ENCODE results near the gene KCNK16. TPM values are rescaled to one million over a fixed set of nuclear protein-coding genes. Genes with fewer than 3 reads are reported as not detected.

The KCNK16 gene
- polyA plus RNA-seq, 3 donors, result not detected

DNA sequence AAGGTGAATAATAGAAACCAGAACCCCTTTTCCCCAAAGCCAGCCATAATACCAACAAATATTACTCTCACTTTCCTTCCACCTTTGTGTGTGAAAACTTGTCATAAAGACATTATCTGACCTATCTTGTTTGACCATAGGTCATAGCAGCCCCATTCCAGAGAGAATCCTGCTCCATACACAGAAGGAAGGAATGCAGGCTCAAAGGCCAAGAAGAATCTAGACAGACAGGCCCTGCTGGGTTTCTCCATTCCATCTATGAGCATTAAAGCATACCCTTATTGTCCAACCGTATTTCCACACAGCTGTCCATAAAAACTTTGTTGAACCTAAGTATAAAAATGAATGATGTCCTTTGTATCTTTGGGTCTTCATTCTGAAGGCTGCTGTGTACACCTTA, 52.5 kb downstream of the KCNK16 start:
- no peak overlapping the region for H3K27ac Mint-ChIP-seq
- Histone ChIP-seq H4K20me1 (ENCODE audit: insufficient read depth, low read length) (no peaks in the 10 kb centered on the region), H3K36me3 (replicated peaks in 1 of 2; ENCODE audit: control insufficient read depth in 1 of 2, insufficient read depth in 2 of 2, low read length in 2 of 2) (no peaks in the 10 kb centered on the region), H3K4me1 (ENCODE audit: control insufficient read depth in 1 of 2, insufficient read depth in 2 of 2, low read length in 2 of 2) (no peaks in the 10 kb centered on the region), H3K9ac (ENCODE audit: insufficient read depth, low read length, poor library complexity, severe bottlenecking) (no peak overlapping the region), H3K4me3 (replicated peaks in 1 of 3; ENCODE audit: low read depth in 2 of 3, low read length in 3 of 3) (no peak overlapping the region), H2AFZ (ENCODE audit: insufficient read depth, low read depth, low read length, poor library complexity, severe bottlenecking) (no peak overlapping the region), H3K79me2 (ENCODE audit: insufficient read depth, low read length) (no peaks in the 10 kb centered on the region), H3K9me3 (replicated peaks in 1 of 2; ENCODE audit: control insufficient read depth in 1 of 2, insufficient read depth in 1 of 2, low read length in 2 of 2) (no peaks in the 10 kb centered on the region), H3K4me2 (replicated peaks; ENCODE audit: extremely low read depth, low read length, poor library complexity, severe bottlenecking) (no peak overlapping the region), H3K27ac (ENCODE audit: low read depth in 1 of 2, low read length in 2 of 2) (no peak overlapping the region), H3K27me3 (ENCODE audit: control insufficient read depth in 2 of 2, insufficient read depth in 2 of 2, low read length in 2 of 2) (no peaks in the 10 kb centered on the region)
- TF ChIP-seq CTCF (IDR thresholded peaks at IDR 0.05), result no peak
- H3K36me3 Mint-ChIP-seq, result no peaks in the 10 kb centered on the region
- H3K9me3 Mint-ChIP-seq, result peaks cover 0 to 3% (median 0%) of the 10 kb centered on the region in 7 donors
- intact Hi-C loops (cut with micrococcal nuclease), result no loop called here
- no peak for DNase-seq
- no peak overlapping the region for H3K4me3 Mint-ChIP-seq
- WGBS (ENCODE audit: insufficient coverage), result no CpG with 5 or more reads among the region's 1 CpG
- H3K4me1 Mint-ChIP-seq, result peaks cover 5% of the 10 kb centered on the region
- peaks cover 1 to 3% (median 3%) of the 10 kb centered on the region in 3 donors for H3K27me3 Mint-ChIP-seq (ENCODE audit: low read depth in 3 of 3)

- Mint-ChIP-seq H3K27me3 (ENCODE audit: low read depth in 3 of 3) (peaks cover 0 to 3% (median 1%) of the 10 kb centered on the region in 3 donors), H3K36me3 (no peaks in the 10 kb centered on the region), H3K4me3 (no peak overlapping the region), H3K4me1 (peaks cover 10% of the 10 kb centered on the region), H3K27ac (no peak overlapping the region), H3K9me3 (peaks cover 0 to 3% (median 0%) of the 10 kb centered on the region in 7 donors)
- Histone ChIP-seq H3K27me3 (ENCODE audit: control insufficient read depth in 2 of 2, insufficient read depth in 2 of 2, low read length in 2 of 2) (no peaks in the 10 kb centered on the region), H3K27ac (ENCODE audit: low read depth in 1 of 2, low read length in 2 of 2) (no peak overlapping the region), H3K9me3 (replicated peaks in 1 of 2; ENCODE audit: control insufficient read depth in 1 of 2, insufficient read depth in 1 of 2, low read length in 2 of 2) (no peaks in the 10 kb centered on the region), H3K4me3 (replicated peaks in 1 of 3; ENCODE audit: low read depth in 2 of 3, low read length in 3 of 3) (no peak overlapping the region), H3K4me1 (ENCODE audit: control insufficient read depth in 1 of 2, insufficient read depth in 2 of 2, low read length in 2 of 2) (peaks cover 2 to 4% of the 10 kb centered on the region in 2 donors), H4K20me1 (ENCODE audit: insufficient read depth, low read length) (no peaks in the 10 kb centered on the region), H3K36me3 (replicated peaks in 1 of 2; ENCODE audit: control insufficient read depth in 1 of 2, insufficient read depth in 2 of 2, low read length in 2 of 2) (no peaks in the 10 kb centered on the region), H3K79me2 (ENCODE audit: insufficient read depth, low read length) (no peaks in the 10 kb centered on the region), H3K4me2 (replicated peaks; ENCODE audit: extremely low read depth, low read length, poor library complexity, severe bottlenecking) (no peak overlapping the region), H3K9ac (ENCODE audit: insufficient read depth, low read length, poor library complexity, severe bottlenecking) (no peak overlapping the region), H2AFZ (ENCODE audit: insufficient read depth, low read depth, low read length, poor library complexity, severe bottlenecking) (no peak overlapping the region)
- no peak for DNase-seq
- no CpG with 5 or more reads among the region's 3 CpGs for WGBS (ENCODE audit: insufficient coverage)
- TF ChIP-seq CTCF (IDR thresholded peaks at IDR 0.05), result no peak
- intact Hi-C loops (cut with micrococcal nuclease), result no loop called here
Observed at GRCh38 chr6:39268721-39269120, 53.8 kb downstream of the KCNK16 start.
